Measurements from ENCODE around the gene GPR158. TPM values are rescaled to one million over a fixed set of nuclear protein-coding genes. Genes with fewer than 3 reads are reported as not detected.
"Not testable (repeated sequence)": the region's sequence is repeated elsewhere in the genome, so short reads cannot be mapped to it uniquely, and the experiment has no call there.

GPR158 gene
- total RNA-seq, 3 donors from 2014 or later (not counting 1 experiment from before 2014, with no cell fraction given) = not detected

DNA sequence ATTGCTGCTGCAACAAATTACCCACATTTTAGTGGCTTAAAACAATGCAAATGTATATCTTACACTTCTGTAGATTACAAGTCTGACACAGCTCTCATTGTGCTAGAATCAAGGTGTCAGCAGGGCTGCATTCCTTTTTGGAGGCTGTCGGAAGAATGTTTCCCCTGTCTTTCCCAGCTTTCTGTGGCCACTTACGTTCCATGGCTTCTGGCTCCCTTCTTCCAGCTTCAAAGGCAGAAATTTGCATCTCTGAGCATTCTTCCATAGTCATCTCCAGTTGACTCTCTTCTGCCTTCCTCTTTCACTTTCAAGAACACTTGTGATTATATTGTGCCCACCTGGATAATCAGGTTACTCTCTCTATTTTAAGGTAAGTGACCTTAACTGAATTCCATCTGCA, 125.3 kb downstream of the GPR158 start:
- Histone ChIP-seq H3K4me1 (ENCODE audit: control insufficient read depth, insufficient read depth, low read length) (no peaks in the 10 kb centered on the region), H3K4me3 (ENCODE audit: low read length) (no peak overlapping the region), H3K36me3 (ENCODE audit: control insufficient read depth, insufficient read depth, low read length) (no peaks in the 10 kb centered on the region), H3K27me3 (ENCODE audit: control insufficient read depth, insufficient read depth, low read length) (no peaks in the 10 kb centered on the region), H3K27ac (ENCODE audit: low read length) (no peak overlapping the region), H3K9me3 (ENCODE audit: control insufficient read depth, insufficient read depth, low read length) (peaks cover 5% of the 10 kb centered on the region)
- H3K4me3 Mint-ChIP-seq = no peak overlapping the region
- no peaks in the 10 kb centered on the region for H3K27me3 Mint-ChIP-seq (ENCODE audit: low read depth in 2 of 2)
- H3K36me3 Mint-ChIP-seq = no peaks in the 10 kb centered on the region
- intact Hi-C loops (cut with micrococcal nuclease) = no loop called here
- ATAC-seq (no peak), DNase-seq (no peak)
- TF ChIP-seq, protein P1, sequence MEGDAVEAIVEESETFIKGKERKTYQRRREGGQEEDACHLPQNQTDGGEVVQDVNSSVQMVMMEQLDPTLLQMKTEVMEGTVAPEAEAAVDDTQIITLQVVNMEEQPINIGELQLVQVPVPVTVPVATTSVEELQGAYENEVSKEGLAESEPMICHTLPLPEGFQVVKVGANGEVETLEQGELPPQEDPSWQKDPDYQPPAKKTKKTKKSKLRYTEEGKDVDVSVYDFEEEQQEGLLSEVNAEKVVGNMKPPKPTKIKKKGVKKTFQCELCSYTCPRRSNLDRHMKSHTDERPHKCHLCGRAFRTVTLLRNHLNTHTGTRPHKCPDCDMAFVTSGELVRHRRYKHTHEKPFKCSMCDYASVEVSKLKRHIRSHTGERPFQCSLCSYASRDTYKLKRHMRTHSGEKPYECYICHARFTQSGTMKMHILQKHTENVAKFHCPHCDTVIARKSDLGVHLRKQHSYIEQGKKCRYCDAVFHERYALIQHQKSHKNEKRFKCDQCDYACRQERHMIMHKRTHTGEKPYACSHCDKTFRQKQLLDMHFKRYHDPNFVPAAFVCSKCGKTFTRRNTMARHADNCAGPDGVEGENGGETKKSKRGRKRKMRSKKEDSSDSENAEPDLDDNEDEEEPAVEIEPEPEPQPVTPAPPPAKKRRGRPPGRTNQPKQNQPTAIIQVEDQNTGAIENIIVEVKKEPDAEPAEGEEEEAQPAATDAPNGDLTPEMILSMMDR (IDR thresholded peaks at IDR 0.05) = no peak
- peaks cover 5 to 19% of the 10 kb centered on the region in 2 donors for H3K9me3 Mint-ChIP-seq
- H3K4me1 Mint-ChIP-seq = no peaks in the 10 kb centered on the region
- H3K27ac Mint-ChIP-seq = no peak overlapping the region
- whole genome bisulfite sequencing (ENCODE audit: insufficient coverage) = 55% methylated on average over 2 of the region's 2 CpGs

- H3K4me1 ChIP-seq (ENCODE audit: control insufficient read depth, insufficient read depth, low read length) = no peaks in the 10 kb centered on the region
- DNase-seq (no peak), ATAC-seq (no peak)
- no CpG with 5 or more reads among the region's 4 CpGs for WGBS (ENCODE audit: insufficient coverage)
- no peaks in the 10 kb centered on the region for H3K27me3 ChIP-seq (ENCODE audit: control insufficient read depth, insufficient read depth, low read length)
- TF ChIP-seq, protein P1 (IDR thresholded peaks at IDR 0.05) = no peak
- Mint-ChIP-seq H3K27ac (no peak overlapping the region), H3K9me3 (peaks cover 5 to 31% of the 10 kb centered on the region in 2 donors), H3K4me3 (no peak overlapping the region), H3K27me3 (ENCODE audit: low read depth in 2 of 2) (no peaks in the 10 kb centered on the region), H3K36me3 (peaks cover under 1% of the 10 kb centered on the region), H3K4me1 (no peaks in the 10 kb centered on the region)
- H3K9me3 ChIP-seq (ENCODE audit: control insufficient read depth, insufficient read depth, low read length) = peaks cover 5% of the 10 kb centered on the region
- intact Hi-C loops (cut with micrococcal nuclease) = no loop called here
- H3K27ac ChIP-seq (ENCODE audit: low read length) = no peak overlapping the region
- H3K36me3 ChIP-seq (ENCODE audit: control insufficient read depth, insufficient read depth, low read length) = no peaks in the 10 kb centered on the region
- H3K4me3 ChIP-seq (ENCODE audit: low read length) = no peak overlapping the region
Measured at GRCh38 chr10:25304606-25305005, 129.8 kb downstream of the GPR158 start.

DNA sequence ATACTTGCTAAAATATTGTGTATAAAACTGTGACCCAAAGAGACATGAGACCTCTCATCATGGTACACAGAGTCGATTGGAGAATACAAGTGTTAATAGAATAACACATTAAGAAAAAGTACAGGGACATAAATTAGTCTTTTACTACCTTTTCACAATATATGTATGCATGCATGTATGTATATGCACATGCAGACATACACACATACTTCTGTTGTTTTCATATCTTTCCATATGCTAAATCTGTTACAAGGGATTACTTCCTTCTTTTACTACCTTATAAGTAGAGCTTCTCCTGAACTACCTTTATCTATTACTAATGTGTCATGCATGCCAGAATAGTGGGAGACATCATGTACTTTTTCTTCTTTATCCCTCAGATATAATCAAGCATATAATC, 131.6 kb downstream of the GPR158 start:
- no peaks in the 10 kb centered on the region for H3K27me3 ChIP-seq (ENCODE audit: control insufficient read depth, insufficient read depth, low read length)
- intact Hi-C loops (cut with micrococcal nuclease) = no loop called here
- H3K4me3 ChIP-seq (ENCODE audit: low read length) = no peak overlapping the region
- Mint-ChIP-seq H3K36me3 (peaks cover 6% of the 10 kb centered on the region), H3K9me3 (peaks cover 7 to 27% of the 10 kb centered on the region in 2 donors), H3K27me3 (ENCODE audit: low read depth in 2 of 2) (no peaks in the 10 kb centered on the region), H3K4me1 (no peaks in the 10 kb centered on the region), H3K4me3 (no peak overlapping the region), H3K27ac (no peak overlapping the region)
- no peaks in the 10 kb centered on the region for H3K9me3 ChIP-seq (ENCODE audit: control insufficient read depth, insufficient read depth, low read length)
- TF ChIP-seq, protein P1 (IDR thresholded peaks at IDR 0.05) = no peak
- WGBS (ENCODE audit: insufficient coverage) = no CpG with 5 or more reads among the region's 1 CpG
- H3K36me3 ChIP-seq (ENCODE audit: control insufficient read depth, insufficient read depth, low read length) = no peaks in the 10 kb centered on the region
- no peaks in the 10 kb centered on the region for H3K4me1 ChIP-seq (ENCODE audit: control insufficient read depth, insufficient read depth, low read length)
- no peak for ATAC-seq
- no peak overlapping the region for H3K27ac ChIP-seq (ENCODE audit: low read length)
- no peak for DNase-seq

DNA sequence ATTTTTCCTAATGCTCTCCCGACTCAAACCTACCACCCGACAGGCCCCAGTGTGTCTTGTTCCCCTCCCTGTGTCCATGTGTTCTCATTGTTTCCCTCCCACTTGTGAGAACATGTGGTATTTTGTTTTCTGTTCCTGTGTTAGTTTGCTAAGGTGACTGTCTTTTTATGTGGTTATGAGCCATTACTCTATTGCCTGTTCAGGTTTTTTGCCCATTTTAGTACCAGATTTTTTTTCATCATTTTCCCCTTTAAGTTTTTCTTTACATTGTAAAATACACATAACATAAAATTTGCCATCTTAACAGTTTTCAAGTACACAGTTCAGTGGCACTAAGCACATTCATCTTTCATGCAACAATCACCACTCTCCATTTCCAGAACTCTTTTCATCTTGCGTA, 133.5 kb downstream of the GPR158 start:
- H3K4me3 Mint-ChIP-seq = no peak overlapping the region
- H3K27ac Mint-ChIP-seq = no peak overlapping the region
- Histone ChIP-seq H3K27ac (ENCODE audit: low read length) (no peak overlapping the region), H3K4me1 (ENCODE audit: control insufficient read depth, insufficient read depth, low read length) (no peaks in the 10 kb centered on the region), H3K9me3 (ENCODE audit: control insufficient read depth, insufficient read depth, low read length) (no peaks in the 10 kb centered on the region), H3K4me3 (ENCODE audit: low read length) (no peak overlapping the region), H3K36me3 (ENCODE audit: control insufficient read depth, insufficient read depth, low read length) (no peaks in the 10 kb centered on the region), H3K27me3 (ENCODE audit: control insufficient read depth, insufficient read depth, low read length) (no peaks in the 10 kb centered on the region)
- no peaks in the 10 kb centered on the region for H3K4me1 Mint-ChIP-seq
- no peak for DNase-seq
- TF ChIP-seq, protein P1 (IDR thresholded peaks at IDR 0.05) = no peak
- no peaks in the 10 kb centered on the region for H3K27me3 Mint-ChIP-seq (ENCODE audit: low read depth in 2 of 2)
- WGBS (ENCODE audit: insufficient coverage) = 44% methylated on average over 1 of the region's 3 CpGs
- intact Hi-C loops (cut with micrococcal nuclease) = no loop called here
- H3K36me3 Mint-ChIP-seq = peaks cover 6% of the 10 kb centered on the region
- ATAC-seq = no peak
- H3K9me3 Mint-ChIP-seq = peaks cover 7 to 24% of the 10 kb centered on the region in 2 donors

DNA sequence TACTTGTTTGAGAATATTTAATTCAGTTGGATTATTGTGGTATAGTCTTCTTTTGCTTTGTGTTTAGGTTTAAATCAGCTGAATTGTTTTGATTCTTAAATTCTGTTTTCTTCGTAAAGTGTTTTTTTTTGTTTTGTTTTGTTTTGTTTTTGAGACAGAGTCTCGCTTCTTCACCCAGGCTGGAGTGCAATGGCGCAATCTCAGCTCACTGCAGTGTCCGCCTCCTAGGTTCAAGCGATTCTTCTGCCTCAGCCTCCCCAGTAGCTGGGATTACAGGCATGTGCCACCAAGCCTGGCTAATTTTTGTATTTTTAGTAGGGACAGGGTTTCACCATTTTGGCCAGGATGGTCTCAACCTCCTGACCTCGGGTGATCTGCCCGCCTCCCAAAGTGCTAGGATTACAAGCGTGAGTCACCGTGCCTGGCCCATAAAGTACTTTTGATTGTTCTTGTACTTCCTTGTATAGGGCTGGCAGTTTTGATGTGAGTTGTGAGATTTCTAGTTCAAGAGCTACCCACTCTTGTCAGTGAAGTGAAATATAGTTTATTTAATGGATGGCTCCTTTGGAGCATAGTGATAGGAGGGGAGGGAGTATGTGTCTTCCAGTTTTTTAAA, 142.9 kb downstream of the GPR158 start:
- H3K27me3 Mint-ChIP-seq (ENCODE audit: low read depth in 2 of 2); H3K27ac Mint-ChIP-seq; H3K4me3 ChIP-seq (ENCODE audit: low read length); intact Hi-C loops (cut with micrococcal nuclease); H3K27ac ChIP-seq (ENCODE audit: low read length); H3K4me1 Mint-ChIP-seq; H3K27me3 ChIP-seq (ENCODE audit: control insufficient read depth, insufficient read depth, low read length); H3K36me3 Mint-ChIP-seq; DNase-seq; H3K36me3 ChIP-seq (ENCODE audit: control insufficient read depth, insufficient read depth, low read length); H3K9me3 ChIP-seq (ENCODE audit: control insufficient read depth, insufficient read depth, low read length); ATAC-seq; H3K4me3 Mint-ChIP-seq; H3K4me1 ChIP-seq (ENCODE audit: control insufficient read depth, insufficient read depth, low read length): not testable (repeated sequence)
- 86% methylated on average over 9 of the region's 9 CpGs for WGBS (ENCODE audit: insufficient coverage)
- H3K9me3 Mint-ChIP-seq = peaks cover 4 to 16% of the 10 kb centered on the region in 2 donors

Data from natural killer cell (primary cell).